Measurements from ENCODE around the gene ERMAP.

ERMAP gene

DNA sequence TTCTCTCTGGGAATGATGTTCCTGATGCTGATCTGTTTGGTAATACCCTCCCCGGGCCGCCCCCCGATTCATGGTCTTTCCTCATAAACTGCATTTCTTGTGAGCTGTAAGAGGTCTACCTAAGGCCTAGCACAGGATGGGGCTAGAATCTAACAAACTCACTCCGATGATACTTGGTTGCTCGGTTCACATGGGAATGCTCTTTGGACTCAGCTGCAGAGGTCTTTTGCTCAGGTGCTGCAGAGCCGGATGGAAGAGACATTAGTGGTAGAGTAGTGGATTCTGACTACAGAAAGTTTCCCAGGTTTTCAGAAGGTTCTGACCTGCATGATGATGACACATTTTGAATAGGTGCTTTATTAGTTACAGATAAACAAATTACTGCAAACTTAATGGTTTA, 40.4 kb upstream of the ERMAP start:
- Histone ChIP-seq H3K9ac (ENCODE audit: insufficient read length, low read depth) (no peak overlapping the region), H3K4me3 (ENCODE audit: insufficient read length, low read depth) (no peak overlapping the region), H3K27me3 (ENCODE audit: insufficient read depth, insufficient read length) (no peaks in the 10 kb centered on the region), H3K36me3 (ENCODE audit: insufficient read depth, insufficient read length, low read length) (peaks cover 90% of the 10 kb centered on the region), H3K4me1 (ENCODE audit: insufficient read depth, insufficient read length) (no peaks in the 10 kb centered on the region), H3K9me3 (ENCODE audit: insufficient read depth, low read length) (no peaks in the 10 kb centered on the region)
- TF ChIP-seq YY1 (IDR thresholded peaks at IDR 0.05; ENCODE audit: insufficient read depth, insufficient read length) (no peak), SUZ12 (IDR thresholded peaks at IDR 0.05; ENCODE audit: extremely low read depth, insufficient read depth, insufficient read length) (no peak), ZNF274 (IDR thresholded peaks at IDR 0.05; ENCODE audit: low read depth, low read length) (no peak)
- no peak for DNase-seq (ENCODE audit: low read depth, low spot score)

DNA sequence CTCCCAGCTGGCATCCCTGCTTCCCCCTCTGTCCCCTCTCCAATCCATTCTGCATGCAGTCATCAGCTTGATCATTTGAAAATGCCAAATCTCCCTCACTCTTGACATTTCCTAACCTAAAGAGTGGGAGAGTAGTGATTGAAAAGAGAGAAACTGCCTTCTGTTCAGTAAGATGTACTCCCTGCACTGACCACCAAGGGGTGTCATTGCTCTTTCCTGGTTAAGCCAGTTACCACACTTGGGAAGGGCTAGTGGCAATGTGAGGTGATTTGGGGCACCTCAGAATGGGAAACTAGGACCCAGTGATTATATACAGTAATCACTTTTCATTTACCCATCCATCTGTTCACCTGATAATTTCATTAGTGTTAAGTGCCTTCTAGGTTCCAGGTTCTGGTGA, 39.1 kb upstream of the ERMAP start:
- TF ChIP-seq ZNF274 (IDR thresholded peaks at IDR 0.05; ENCODE audit: low read depth, low read length) (no peak), YY1 (IDR thresholded peaks at IDR 0.05; ENCODE audit: insufficient read depth, insufficient read length) (no peak), SUZ12 (IDR thresholded peaks at IDR 0.05; ENCODE audit: extremely low read depth, insufficient read depth, insufficient read length) (no peak)
- Histone ChIP-seq H3K9me3 (ENCODE audit: insufficient read depth, low read length) (no peaks in the 10 kb centered on the region), H3K4me3 (ENCODE audit: insufficient read length, low read depth) (no peak overlapping the region), H3K4me1 (ENCODE audit: insufficient read depth, insufficient read length) (no peaks in the 10 kb centered on the region), H3K27me3 (ENCODE audit: insufficient read depth, insufficient read length) (no peaks in the 10 kb centered on the region), H3K36me3 (ENCODE audit: insufficient read depth, insufficient read length, low read length) (peaks cover 86% of the 10 kb centered on the region), H3K9ac (ENCODE audit: insufficient read length, low read depth) (no peak overlapping the region)
- peak; percentile 56 for DNase-seq (ENCODE audit: low read depth, low spot score)

DNA sequence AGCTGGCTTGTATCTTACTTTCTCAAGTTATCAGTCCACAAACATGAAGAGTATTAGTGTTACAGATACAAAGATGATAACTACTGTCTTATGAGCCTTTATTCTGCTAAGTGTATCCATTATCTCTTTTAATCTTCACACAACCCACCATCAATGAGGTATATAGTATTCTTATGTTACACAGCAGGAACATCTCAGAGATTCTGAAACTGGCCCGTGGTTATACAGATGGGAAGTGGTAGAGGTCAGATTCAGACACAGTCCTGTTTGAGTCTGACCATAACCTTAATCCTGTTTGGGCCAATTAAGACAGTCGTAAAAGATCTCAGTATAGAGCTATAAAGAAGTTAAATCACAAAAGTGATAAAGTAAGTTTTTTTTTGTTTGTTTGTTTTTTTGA, 37.2 kb upstream of the ERMAP start:
- peaks cover 85% of the 10 kb centered on the region for H3K36me3 ChIP-seq (ENCODE audit: insufficient read depth, insufficient read length, low read length)
- H3K9ac ChIP-seq (ENCODE audit: insufficient read length, low read depth) = no peak overlapping the region
- no peak for DNase-seq (ENCODE audit: low read depth, low spot score)
- H3K9me3 ChIP-seq (ENCODE audit: insufficient read depth, low read length) = no peaks in the 10 kb centered on the region
- no peak overlapping the region for H3K4me3 ChIP-seq (ENCODE audit: insufficient read length, low read depth)
- no peaks in the 10 kb centered on the region for H3K27me3 ChIP-seq (ENCODE audit: insufficient read depth, insufficient read length)
- no peaks in the 10 kb centered on the region for H3K4me1 ChIP-seq (ENCODE audit: insufficient read depth, insufficient read length)
- TF ChIP-seq ZNF274 (IDR thresholded peaks at IDR 0.05; ENCODE audit: low read depth, low read length) (no peak), SUZ12 (IDR thresholded peaks at IDR 0.05; ENCODE audit: extremely low read depth, insufficient read depth, insufficient read length) (no peak), YY1 (IDR thresholded peaks at IDR 0.05; ENCODE audit: insufficient read depth, insufficient read length) (no peak)

DNA sequence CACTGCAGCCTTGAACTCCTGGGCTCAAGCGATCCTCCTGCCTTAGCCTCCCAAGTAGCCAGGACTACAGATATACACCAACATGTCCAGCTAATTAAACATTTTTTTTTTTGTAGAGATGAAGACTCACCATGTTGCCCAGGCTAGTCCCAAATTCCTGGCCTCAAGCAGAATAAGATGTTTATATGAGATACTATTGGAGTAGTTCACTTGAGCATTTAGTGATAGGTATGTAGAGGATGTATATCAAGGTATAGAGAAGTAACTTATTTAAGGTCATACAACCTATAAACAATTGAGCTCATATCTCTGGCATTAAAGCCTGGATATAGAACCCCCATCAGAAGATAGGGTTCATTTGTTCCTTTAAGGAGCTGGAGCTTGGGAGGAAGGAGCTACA, 36.7 kb upstream of the ERMAP start:
- TF ChIP-seq ZNF274 (IDR thresholded peaks at IDR 0.05; ENCODE audit: low read depth, low read length) (no peak), SUZ12 (IDR thresholded peaks at IDR 0.05; ENCODE audit: extremely low read depth, insufficient read depth, insufficient read length) (no peak), YY1 (IDR thresholded peaks at IDR 0.05; ENCODE audit: insufficient read depth, insufficient read length) (no peak)
- H3K27me3 ChIP-seq (ENCODE audit: insufficient read depth, insufficient read length) = no peaks in the 10 kb centered on the region
- no peak overlapping the region for H3K9ac ChIP-seq (ENCODE audit: insufficient read length, low read depth)
- H3K36me3 ChIP-seq (ENCODE audit: insufficient read depth, insufficient read length, low read length) = peaks cover 84% of the 10 kb centered on the region
- no peak for DNase-seq (ENCODE audit: low read depth, low spot score)
- no peaks in the 10 kb centered on the region for H3K4me1 ChIP-seq (ENCODE audit: insufficient read depth, insufficient read length)
- H3K9me3 ChIP-seq (ENCODE audit: insufficient read depth, low read length) = no peaks in the 10 kb centered on the region
- no peak overlapping the region for H3K4me3 ChIP-seq (ENCODE audit: insufficient read length, low read depth)

DNA sequence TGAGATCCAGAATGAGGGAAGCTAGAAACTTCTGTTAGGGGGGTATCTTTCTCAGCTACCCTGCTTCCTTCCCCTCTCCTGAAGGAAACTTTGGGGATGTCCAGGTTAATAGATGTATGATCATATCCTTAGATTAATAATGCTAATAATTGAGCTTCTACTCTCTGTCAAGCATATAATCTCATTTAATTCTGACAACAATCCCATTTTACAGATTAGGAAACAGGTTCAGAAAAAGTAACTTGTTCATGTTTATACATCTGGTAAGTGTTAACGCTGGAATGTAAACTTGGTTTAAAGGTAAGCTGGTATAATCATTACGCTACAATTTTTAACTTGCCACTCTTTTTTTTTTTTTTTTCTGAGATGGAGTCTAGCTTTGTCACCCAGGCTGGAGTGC, 33.8 kb upstream of the ERMAP start:
- Histone ChIP-seq H3K4me1 (ENCODE audit: insufficient read depth, insufficient read length) (no peaks in the 10 kb centered on the region), H3K27me3 (ENCODE audit: insufficient read depth, insufficient read length) (no peaks in the 10 kb centered on the region), H3K9ac (ENCODE audit: insufficient read length, low read depth) (no peak overlapping the region), H3K9me3 (ENCODE audit: insufficient read depth, low read length) (no peaks in the 10 kb centered on the region), H3K36me3 (ENCODE audit: insufficient read depth, insufficient read length, low read length) (peaks cover 56% of the 10 kb centered on the region), H3K4me3 (ENCODE audit: insufficient read length, low read depth) (no peak overlapping the region)
- TF ChIP-seq ZNF274 (IDR thresholded peaks at IDR 0.05; ENCODE audit: low read depth, low read length) (no peak), SUZ12 (IDR thresholded peaks at IDR 0.05; ENCODE audit: extremely low read depth, insufficient read depth, insufficient read length) (no peak), YY1 (IDR thresholded peaks at IDR 0.05; ENCODE audit: insufficient read depth, insufficient read length) (no peak)
- DNase-seq (ENCODE audit: low read depth, low spot score) = no peak

DNA sequence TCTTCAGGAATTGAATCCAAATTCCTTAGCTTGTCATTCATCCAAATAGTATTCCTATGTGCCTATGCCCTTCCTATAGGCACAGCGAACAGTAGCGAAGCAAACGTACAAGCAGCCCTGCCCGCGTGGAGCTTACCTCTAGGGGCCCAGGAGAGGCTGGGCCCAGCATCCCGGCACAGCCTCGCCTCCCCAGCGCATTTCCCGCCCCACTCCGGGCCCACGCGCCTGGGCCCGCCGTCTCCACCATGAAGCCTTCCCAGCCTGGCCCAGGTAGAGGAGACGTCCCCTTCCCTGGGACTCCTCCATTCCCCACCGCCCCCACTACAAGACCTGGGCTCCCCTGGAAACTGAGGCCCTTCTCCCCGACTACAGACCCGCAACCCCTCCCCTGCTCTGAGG, 32.4 kb upstream of the ERMAP start:
- H3K36me3 ChIP-seq (ENCODE audit: insufficient read depth, insufficient read length, low read length) = peaks cover 42% of the 10 kb centered on the region
- DNase-seq (ENCODE audit: low read depth, low spot score) = no peak
- no peaks in the 10 kb centered on the region for H3K4me1 ChIP-seq (ENCODE audit: insufficient read depth, insufficient read length)
- H3K4me3 ChIP-seq (ENCODE audit: insufficient read length, low read depth) = no peak overlapping the region
- no peaks in the 10 kb centered on the region for H3K9me3 ChIP-seq (ENCODE audit: insufficient read depth, low read length)
- TF ChIP-seq SUZ12 (IDR thresholded peaks at IDR 0.05; ENCODE audit: extremely low read depth, insufficient read depth, insufficient read length) = no peak
- no peak for TF ChIP-seq YY1 (IDR thresholded peaks at IDR 0.05; ENCODE audit: insufficient read depth, insufficient read length)
- TF ChIP-seq ZNF274 (IDR thresholded peaks at IDR 0.05; ENCODE audit: low read depth, low read length) = no peak
- H3K27me3 ChIP-seq (ENCODE audit: insufficient read depth, insufficient read length) = no peaks in the 10 kb centered on the region
- no peak overlapping the region for H3K9ac ChIP-seq (ENCODE audit: insufficient read length, low read depth)

DNA sequence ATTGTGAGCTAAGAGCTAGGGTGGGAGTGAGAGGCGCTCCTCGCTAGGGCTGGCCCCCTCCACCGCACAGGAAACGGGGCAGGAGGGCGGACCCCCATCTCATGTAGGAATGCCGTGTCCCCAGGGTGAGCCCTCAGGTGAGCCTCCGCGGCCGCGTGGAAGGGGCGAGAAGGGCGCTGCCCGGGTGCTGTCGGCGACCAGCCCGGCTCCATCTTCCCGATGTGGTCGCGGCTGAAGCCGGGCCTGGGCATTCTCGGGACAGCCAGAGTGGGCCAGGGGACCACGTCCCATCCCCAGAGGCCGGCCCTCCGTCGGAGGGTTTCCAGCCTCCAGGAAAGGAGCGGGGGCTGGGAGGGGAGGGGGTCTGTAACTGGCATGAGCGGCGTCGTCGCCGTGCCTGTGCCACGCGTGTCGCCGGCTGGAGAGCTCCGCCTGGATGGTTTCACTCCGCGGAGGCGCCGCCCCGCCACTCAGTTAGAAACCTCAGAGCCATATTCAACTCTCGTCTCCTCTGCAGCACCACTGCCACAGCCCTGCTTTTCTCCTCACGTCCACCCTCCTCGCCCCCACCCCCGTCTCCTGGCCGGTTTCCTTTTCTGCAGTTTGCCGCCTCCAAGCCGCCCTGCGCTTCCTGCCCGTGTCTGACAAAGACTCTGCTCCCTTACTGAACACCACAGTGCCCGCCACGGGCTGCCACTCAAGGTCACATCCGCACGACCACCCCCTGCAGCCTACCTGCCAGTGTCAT, 31.8 kb upstream of the ERMAP start, which contains the start of gene TMEM269:
TMEM269 (plus strand) TSS at position 46 of the 748 bp plus-strand sequence. CDS start 4,903 bp downstream, outside the sequence.
- H3K36me3 ChIP-seq (ENCODE audit: insufficient read depth, insufficient read length, low read length) = peaks cover 36% of the 10 kb centered on the region
- no peaks in the 10 kb centered on the region for H3K4me1 ChIP-seq (ENCODE audit: insufficient read depth, insufficient read length)
- TF ChIP-seq ZNF274 (IDR thresholded peaks at IDR 0.05; ENCODE audit: low read depth, low read length) = no peak
- no peak for DNase-seq (ENCODE audit: low read depth, low spot score)
- H3K4me3 ChIP-seq (ENCODE audit: insufficient read length, low read depth) = no peak within 1 kb of the TSS
- H3K27me3 ChIP-seq (ENCODE audit: insufficient read depth, insufficient read length) = no peaks in the 10 kb centered on the region
- no peak within 1 kb of the TSS for H3K9ac ChIP-seq (ENCODE audit: insufficient read length, low read depth)
- no peaks in the 10 kb centered on the region for H3K9me3 ChIP-seq (ENCODE audit: insufficient read depth, low read length)

Measured in NT2/D1 (cell line).